Measurements from ENCODE around the gene NR5A1. TPM values are rescaled to one million over a fixed set of nuclear protein-coding genes. Genes with fewer than 3 reads are reported as not detected.

Gene NR5A1
- total and polyA plus RNA-seq, 2 experiments from 2014 or later = 0.21 TPM; not detected in 1

DNA sequence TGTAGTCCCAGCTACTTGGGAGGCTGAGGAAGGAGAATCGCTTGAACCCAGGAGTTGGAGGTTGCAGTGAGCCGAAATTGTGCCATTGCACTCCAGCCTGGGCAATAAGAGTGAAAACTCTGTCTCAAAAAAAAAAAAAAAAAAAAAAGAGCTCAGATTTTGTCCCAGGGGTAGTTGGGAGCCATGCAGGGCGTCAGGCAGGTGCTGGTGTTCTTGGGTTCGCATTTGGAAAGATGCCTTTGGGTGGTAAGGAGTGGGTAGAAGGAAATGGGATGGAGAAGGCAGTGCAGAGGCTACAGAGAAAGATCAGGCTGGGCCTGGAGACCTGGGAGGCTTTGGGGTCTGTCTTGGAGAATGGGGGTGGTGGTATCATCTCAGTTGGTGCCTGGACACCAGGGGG, 33.0 kb downstream of the NR5A1 start (continued):
- TF ChIP-seq, protein P1, sequence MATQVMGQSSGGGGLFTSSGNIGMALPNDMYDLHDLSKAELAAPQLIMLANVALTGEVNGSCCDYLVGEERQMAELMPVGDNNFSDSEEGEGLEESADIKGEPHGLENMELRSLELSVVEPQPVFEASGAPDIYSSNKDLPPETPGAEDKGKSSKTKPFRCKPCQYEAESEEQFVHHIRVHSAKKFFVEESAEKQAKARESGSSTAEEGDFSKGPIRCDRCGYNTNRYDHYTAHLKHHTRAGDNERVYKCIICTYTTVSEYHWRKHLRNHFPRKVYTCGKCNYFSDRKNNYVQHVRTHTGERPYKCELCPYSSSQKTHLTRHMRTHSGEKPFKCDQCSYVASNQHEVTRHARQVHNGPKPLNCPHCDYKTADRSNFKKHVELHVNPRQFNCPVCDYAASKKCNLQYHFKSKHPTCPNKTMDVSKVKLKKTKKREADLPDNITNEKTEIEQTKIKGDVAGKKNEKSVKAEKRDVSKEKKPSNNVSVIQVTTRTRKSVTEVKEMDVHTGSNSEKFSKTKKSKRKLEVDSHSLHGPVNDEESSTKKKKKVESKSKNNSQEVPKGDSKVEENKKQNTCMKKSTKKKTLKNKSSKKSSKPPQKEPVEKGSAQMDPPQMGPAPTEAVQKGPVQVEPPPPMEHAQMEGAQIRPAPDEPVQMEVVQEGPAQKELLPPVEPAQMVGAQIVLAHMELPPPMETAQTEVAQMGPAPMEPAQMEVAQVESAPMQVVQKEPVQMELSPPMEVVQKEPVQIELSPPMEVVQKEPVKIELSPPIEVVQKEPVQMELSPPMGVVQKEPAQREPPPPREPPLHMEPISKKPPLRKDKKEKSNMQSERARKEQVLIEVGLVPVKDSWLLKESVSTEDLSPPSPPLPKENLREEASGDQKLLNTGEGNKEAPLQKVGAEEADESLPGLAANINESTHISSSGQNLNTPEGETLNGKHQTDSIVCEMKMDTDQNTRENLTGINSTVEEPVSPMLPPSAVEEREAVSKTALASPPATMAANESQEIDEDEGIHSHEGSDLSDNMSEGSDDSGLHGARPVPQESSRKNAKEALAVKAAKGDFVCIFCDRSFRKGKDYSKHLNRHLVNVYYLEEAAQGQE (IDR thresholded peaks at IDR 0.05; ENCODE audit: unreplicated experiment) = no peak
- no peak for TF ChIP-seq ZNF331 (CRISPR knock-in tag; IDR thresholded peaks at IDR 0.05; ENCODE audit: low read depth)
- no peak for TF ChIP-seq STAT1 (IDR thresholded peaks at IDR 0.05; ENCODE audit: unreplicated experiment)
- no peak for TF ChIP-seq EZH2 (IDR thresholded peaks at IDR 0.05; ENCODE audit: low read depth, unreplicated experiment)
- TF ChIP-seq NANOG (IDR thresholded peaks at IDR 0.05; ENCODE audit: borderline replicate concordance) = no peak
- no peak for TF ChIP-seq CREB1 (CRISPR knock-in tag; IDR thresholded peaks at IDR 0.05; ENCODE audit: low read depth)
- TF ChIP-seq JUNB (IDR thresholded peaks at IDR 0.05; ENCODE audit: unreplicated experiment) = no peak

GRCh38 chr9:124473310-124473709, 33.9 kb downstream of the NR5A1 start:
- Histone ChIP-seq H3K27me3 (ENCODE audit: insufficient read depth) (peaks cover 21% of the 10 kb centered on the region), H2AFZ (no peak overlapping the region), H3K36me3 (ENCODE audit: insufficient read depth) (no peaks in the 10 kb centered on the region), H3F3A (replicated peaks; ENCODE audit: low read depth) (0 out of 2 replicates have a peak, but pooled peaks cover under 1% of the 10 kb centered on the region), H4K20me1 (replicated peaks; ENCODE audit: insufficient read depth) (no peaks in the 10 kb centered on the region), H3K79me2 (replicated peaks; ENCODE audit: insufficient read depth) (no peaks in the 10 kb centered on the region), H3K4me2 (no peak overlapping the region), H3K9me2 (ENCODE audit: insufficient read depth) (no peaks in the 10 kb centered on the region), H3K27ac (ENCODE audit: low read depth) (no peak overlapping the region), H3K4me1 (ENCODE audit: insufficient read depth) (peaks cover 2% of the 10 kb centered on the region; the same call in 1 of the 2 replicates), H3K4me3 (no peak overlapping the region)
- ATAC-seq (no peak), DNase-seq (ENCODE audit: low spot score) (no peak)
- H3K27ac Mint-ChIP-seq = no peak overlapping the region
- no peaks in the 10 kb centered on the region for H3K36me3 Mint-ChIP-seq (ENCODE audit: low read depth)
- peaks cover 18% of the 10 kb centered on the region for H3K27me3 Mint-ChIP-seq (ENCODE audit: insufficient read depth, low read depth, poor library complexity)
- H3K9me3 Mint-ChIP-seq = no peaks in the 10 kb centered on the region
- peaks cover 4% of the 10 kb centered on the region for H3K4me1 Mint-ChIP-seq
- H3K4me3 Mint-ChIP-seq = no peak overlapping the region
- TF ChIP-seq, protein P1 (IDR thresholded peaks at IDR 0.05; ENCODE audit: unreplicated experiment) = no peak
- TF ChIP-seq, protein P2, sequence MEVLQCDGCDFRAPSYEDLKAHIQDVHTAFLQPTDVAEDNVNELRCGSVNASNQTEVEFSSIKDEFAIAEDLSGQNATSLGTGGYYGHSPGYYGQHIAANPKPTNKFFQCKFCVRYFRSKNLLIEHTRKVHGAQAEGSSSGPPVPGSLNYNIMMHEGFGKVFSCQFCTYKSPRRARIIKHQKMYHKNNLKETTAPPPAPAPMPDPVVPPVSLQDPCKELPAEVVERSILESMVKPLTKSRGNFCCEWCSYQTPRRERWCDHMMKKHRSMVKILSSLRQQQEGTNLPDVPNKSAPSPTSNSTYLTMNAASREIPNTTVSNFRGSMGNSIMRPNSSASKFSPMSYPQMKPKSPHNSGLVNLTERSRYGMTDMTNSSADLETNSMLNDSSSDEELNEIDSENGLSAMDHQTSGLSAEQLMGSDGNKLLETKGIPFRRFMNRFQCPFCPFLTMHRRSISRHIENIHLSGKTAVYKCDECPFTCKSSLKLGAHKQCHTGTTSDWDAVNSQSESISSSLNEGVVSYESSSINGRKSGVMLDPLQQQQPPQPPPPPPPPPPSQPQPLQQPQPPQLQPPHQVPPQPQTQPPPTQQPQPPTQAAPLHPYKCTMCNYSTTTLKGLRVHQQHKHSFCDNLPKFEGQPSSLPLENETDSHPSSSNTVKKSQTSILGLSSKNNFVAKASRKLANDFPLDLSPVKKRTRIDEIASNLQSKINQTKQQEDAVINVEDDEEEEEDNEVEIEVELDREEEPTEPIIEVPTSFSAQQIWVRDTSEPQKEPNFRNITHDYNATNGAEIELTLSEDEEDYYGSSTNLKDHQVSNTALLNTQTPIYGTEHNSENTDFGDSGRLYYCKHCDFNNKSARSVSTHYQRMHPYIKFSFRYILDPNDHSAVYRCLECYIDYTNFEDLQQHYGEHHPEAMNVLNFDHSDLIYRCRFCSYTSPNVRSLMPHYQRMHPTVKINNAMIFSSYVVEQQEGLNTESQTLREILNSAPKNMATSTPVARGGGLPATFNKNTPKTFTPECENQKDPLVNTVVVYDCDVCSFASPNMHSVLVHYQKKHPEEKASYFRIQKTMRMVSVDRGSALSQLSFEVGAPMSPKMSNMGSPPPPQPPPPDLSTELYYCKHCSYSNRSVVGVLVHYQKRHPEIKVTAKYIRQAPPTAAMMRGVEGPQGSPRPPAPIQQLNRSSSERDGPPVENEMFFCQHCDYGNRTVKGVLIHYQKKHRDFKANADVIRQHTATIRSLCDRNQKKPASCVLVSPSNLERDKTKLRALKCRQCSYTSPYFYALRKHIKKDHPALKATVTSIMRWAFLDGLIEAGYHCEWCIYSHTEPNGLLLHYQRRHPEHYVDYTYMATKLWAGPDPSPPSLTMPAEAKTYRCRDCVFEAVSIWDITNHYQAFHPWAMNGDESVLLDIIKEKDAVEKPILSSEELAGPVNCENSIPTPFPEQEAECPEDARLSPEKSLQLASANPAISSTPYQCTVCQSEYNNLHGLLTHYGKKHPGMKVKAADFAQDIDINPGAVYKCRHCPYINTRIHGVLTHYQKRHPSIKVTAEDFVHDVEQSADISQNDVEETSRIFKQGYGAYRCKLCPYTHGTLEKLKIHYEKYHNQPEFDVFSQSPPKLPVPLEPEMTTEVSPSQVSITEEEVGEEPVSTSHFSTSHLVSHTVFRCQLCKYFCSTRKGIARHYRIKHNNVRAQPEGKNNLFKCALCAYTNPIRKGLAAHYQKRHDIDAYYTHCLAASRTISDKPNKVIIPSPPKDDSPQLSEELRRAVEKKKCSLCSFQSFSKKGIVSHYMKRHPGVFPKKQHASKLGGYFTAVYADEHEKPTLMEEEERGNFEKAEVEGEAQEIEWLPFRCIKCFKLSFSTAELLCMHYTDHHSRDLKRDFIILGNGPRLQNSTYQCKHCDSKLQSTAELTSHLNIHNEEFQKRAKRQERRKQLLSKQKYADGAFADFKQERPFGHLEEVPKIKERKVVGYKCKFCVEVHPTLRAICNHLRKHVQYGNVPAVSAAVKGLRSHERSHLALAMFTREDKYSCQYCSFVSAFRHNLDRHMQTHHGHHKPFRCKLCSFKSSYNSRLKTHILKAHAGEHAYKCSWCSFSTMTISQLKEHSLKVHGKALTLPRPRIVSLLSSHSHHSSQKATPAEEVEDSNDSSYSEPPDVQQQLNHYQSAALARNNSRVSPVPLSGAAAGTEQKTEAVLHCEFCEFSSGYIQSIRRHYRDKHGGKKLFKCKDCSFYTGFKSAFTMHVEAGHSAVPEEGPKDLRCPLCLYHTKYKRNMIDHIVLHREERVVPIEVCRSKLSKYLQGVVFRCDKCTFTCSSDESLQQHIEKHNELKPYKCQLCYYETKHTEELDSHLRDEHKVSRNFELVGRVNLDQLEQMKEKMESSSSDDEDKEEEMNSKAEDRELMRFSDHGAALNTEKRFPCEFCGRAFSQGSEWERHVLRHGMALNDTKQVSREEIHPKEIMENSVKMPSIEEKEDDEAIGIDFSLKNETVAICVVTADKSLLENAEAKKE (CRISPR knock-in tag; IDR thresholded peaks at IDR 0.05) = no peak
- TF ChIP-seq CTCF (conservative IDR thresholded peaks at IDR 0.05; ENCODE audit: low read depth in 2 of 2) (no peak), ZNF114 (CRISPR knock-in tag; IDR thresholded peaks at IDR 0.05) (no peak), POLR2AphosphoS5 (IDR thresholded peaks at IDR 0.05; ENCODE audit: low read depth) (no peak)

Data from GM23338 (cell line).